Measurements from ENCODE around the gene DCAF7. TPM values are rescaled to one million over a fixed set of nuclear protein-coding genes. Genes with fewer than 3 reads are reported as not detected.

Gene DCAF7
- total RNA-seq, 1 donor from 2014 or later, result 135 TPM

DNA sequence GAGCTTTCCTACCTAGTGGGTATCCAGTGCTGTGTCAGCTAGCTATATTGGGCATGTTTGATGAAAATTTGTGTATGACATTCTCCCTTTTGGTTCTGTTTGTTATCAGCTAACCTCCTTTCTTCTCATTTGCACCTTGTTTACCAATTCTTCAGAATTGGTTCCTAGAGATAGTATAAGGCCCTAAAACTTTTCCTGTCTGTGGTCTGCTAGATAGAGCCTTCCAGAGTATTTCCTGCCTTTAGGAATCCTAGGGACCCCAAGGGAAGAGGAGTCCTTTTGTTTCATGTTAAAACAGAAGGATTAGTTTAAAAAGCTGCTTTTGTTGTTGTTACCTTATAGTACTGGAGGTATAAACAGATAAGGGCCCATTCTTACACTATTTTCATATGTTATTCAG is 83.5 kb downstream of the DCAF7 start:
- peaks cover 2% of the 10 kb centered on the region for H3K4me1 Mint-ChIP-seq (ENCODE audit: low read depth)
- DNase-seq (ENCODE audit: low spot score, unreplicated experiment), result no peak
- no peaks in the 10 kb centered on the region for H3K9me3 Mint-ChIP-seq (ENCODE audit: low read depth)
- no peak overlapping the region for H3K27ac Mint-ChIP-seq
- TF ChIP-seq, protein P1, sequence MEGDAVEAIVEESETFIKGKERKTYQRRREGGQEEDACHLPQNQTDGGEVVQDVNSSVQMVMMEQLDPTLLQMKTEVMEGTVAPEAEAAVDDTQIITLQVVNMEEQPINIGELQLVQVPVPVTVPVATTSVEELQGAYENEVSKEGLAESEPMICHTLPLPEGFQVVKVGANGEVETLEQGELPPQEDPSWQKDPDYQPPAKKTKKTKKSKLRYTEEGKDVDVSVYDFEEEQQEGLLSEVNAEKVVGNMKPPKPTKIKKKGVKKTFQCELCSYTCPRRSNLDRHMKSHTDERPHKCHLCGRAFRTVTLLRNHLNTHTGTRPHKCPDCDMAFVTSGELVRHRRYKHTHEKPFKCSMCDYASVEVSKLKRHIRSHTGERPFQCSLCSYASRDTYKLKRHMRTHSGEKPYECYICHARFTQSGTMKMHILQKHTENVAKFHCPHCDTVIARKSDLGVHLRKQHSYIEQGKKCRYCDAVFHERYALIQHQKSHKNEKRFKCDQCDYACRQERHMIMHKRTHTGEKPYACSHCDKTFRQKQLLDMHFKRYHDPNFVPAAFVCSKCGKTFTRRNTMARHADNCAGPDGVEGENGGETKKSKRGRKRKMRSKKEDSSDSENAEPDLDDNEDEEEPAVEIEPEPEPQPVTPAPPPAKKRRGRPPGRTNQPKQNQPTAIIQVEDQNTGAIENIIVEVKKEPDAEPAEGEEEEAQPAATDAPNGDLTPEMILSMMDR (IDR thresholded peaks at IDR 0.05; ENCODE audit: unreplicated experiment), result no peak
- H3K36me3 Mint-ChIP-seq (ENCODE audit: insufficient read depth), result peaks cover 5% of the 10 kb centered on the region
- no peak overlapping the region for H3K4me3 Mint-ChIP-seq (ENCODE audit: low read depth)
- H3K27me3 Mint-ChIP-seq, result no peaks in the 10 kb centered on the region

DNA sequence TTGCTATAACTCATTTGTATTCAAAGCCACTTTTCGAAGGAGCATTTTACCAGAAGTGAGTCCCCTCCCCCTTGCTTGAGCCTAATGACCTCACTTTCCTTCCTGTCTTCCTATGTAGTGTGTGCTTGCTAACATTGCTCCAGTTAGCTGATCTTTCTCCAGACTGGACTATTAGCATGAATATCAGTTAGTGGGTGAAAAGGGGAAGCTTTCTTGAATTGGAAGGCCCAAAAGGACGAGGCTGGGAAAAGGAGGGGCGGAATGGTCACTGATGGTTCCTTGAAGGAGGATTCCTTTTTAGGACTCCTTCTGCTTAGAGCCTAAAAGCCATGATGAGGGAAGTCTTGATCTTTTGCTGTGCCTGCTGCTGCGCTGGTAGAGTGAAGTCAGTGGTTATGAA is 83.9 kb downstream of the DCAF7 start:
- H3K9me3 Mint-ChIP-seq (ENCODE audit: low read depth), result no peaks in the 10 kb centered on the region
- H3K27me3 Mint-ChIP-seq, result no peaks in the 10 kb centered on the region
- H3K4me3 Mint-ChIP-seq (ENCODE audit: low read depth), result no peak overlapping the region
- peaks cover 4% of the 10 kb centered on the region for H3K4me1 Mint-ChIP-seq (ENCODE audit: low read depth)
- TF ChIP-seq, protein P1 (IDR thresholded peaks at IDR 0.05; ENCODE audit: unreplicated experiment), result no peak
- H3K36me3 Mint-ChIP-seq (ENCODE audit: insufficient read depth), result peaks cover 5% of the 10 kb centered on the region
- H3K27ac Mint-ChIP-seq, result no peak overlapping the region
- no peak for DNase-seq (ENCODE audit: low spot score, unreplicated experiment)

DNA sequence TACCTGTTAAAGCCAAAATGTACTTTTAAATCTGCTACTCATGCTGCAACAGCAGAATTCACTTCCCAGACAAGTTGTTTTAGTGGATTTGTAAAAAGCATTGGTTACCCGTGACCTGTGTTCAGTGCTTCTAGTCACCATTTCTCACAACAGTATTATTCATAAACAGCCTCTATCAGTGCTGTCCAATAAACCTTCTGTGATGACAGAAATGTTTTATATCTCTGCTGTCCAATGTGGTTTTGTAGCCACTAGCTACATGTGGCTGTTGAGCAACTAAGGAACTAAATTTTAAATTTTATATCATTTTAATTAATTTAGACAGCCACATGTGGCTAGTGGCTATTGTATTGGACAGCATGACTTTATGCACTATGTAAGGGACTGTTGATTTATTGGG is 84.5 kb downstream of the DCAF7 start:
- Mint-ChIP-seq H3K4me3 (ENCODE audit: low read depth) (no peak overlapping the region), H3K36me3 (ENCODE audit: insufficient read depth) (peaks cover 5% of the 10 kb centered on the region), H3K9me3 (ENCODE audit: low read depth) (no peaks in the 10 kb centered on the region), H3K27me3 (no peaks in the 10 kb centered on the region), H3K4me1 (ENCODE audit: low read depth) (peaks cover 5% of the 10 kb centered on the region), H3K27ac (no peak overlapping the region)
- no peak for DNase-seq (ENCODE audit: low spot score, unreplicated experiment)
- TF ChIP-seq, protein P1 (IDR thresholded peaks at IDR 0.05; ENCODE audit: unreplicated experiment), result no peak

DNA sequence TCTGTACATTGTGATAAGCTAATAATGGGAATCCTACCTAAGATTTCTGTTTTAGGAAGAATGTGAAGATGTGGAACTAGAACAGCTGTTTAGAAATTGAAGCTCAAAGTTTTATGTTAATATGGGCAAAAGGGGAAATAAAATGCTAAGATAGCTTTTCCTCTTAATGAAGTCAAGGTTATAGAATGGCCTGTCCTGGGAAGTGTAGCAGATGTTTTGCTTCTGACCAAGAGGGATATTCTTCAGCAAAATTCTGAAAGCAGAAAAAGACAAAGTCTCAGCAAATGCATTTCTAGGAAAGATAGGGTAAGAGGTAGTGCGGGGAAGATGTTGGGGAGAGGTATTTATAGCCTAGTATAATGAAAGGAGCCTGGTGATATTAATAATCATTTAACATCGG is 85.0 kb downstream of the DCAF7 start:
- H3K27me3 Mint-ChIP-seq, result no peaks in the 10 kb centered on the region
- H3K9me3 Mint-ChIP-seq (ENCODE audit: low read depth), result no peaks in the 10 kb centered on the region
- TF ChIP-seq, protein P1 (IDR thresholded peaks at IDR 0.05; ENCODE audit: unreplicated experiment), result no peak
- no peak overlapping the region for H3K4me3 Mint-ChIP-seq (ENCODE audit: low read depth)
- H3K27ac Mint-ChIP-seq, result no peak overlapping the region
- peaks cover 5% of the 10 kb centered on the region for H3K4me1 Mint-ChIP-seq (ENCODE audit: low read depth)
- H3K36me3 Mint-ChIP-seq (ENCODE audit: insufficient read depth), result peaks cover 5% of the 10 kb centered on the region
- DNase-seq (ENCODE audit: low spot score, unreplicated experiment), result no peak

DNA sequence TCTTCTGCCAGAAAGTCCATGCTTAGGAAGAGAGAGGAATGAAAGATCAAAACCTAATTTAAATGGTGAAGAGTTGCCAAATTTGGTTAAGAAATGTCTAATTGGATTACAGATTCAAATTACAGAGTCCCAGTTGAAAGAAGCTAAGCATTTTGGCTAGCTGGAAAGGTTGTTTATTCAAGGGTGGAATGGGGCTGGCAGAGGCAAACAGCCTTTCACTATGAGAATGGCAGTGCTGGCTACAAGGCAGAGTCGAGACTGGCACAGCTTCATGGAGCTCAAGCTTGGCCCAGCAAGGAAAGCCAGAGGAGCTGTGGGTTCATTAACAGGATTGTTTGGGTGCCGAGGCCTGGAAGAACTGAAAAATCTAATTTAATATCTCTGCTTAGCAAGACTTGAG is 85.5 kb downstream of the DCAF7 start:
- Mint-ChIP-seq H3K27me3 (no peaks in the 10 kb centered on the region), H3K27ac (no peak overlapping the region), H3K4me3 (ENCODE audit: low read depth) (no peak overlapping the region), H3K4me1 (ENCODE audit: low read depth) (peaks cover 5% of the 10 kb centered on the region), H3K36me3 (ENCODE audit: insufficient read depth) (peaks cover 5% of the 10 kb centered on the region), H3K9me3 (ENCODE audit: low read depth) (no peaks in the 10 kb centered on the region)
- TF ChIP-seq, protein P1 (IDR thresholded peaks at IDR 0.05; ENCODE audit: unreplicated experiment), result no peak
- DNase-seq (ENCODE audit: low spot score, unreplicated experiment), result no peak
